Transverse colon (tissue), 3 donors: Measurements from ENCODE around the gene NPM1.

Experiments used
- CTCF ChIP-seq, 5 experiments: fragments of 200-600 bp in 3 of 5; fragments of 450-650 bp in 2 of 5; sonication (generic) in 3 of 5; IDR thresholded peaks; 1 replicate in 2 of 5; 2 replicates in 3 of 5; pipeline ENCODE4 v1.5.1; 2016 to 2017; ENCODE audit warnings: antibody characterized with exemption in 5 of 5, inconsistent platforms in 3 of 5, mild to moderate bottlenecking in 2 of 5, moderate library complexity in 1 of 5
- EP300 ChIP-seq: sonication (generic); formaldehyde crosslinking; IDR thresholded peaks from one replicate; pipeline ENCODE4 v1.6.1; 2017; ENCODE audit warnings: antibody characterized with exemption, low read depth
- POLR2A ChIP-seq: fragments of 450-650 bp; IDR thresholded peaks from one replicate; pipeline ENCODE4 v1.6.1; 2016; ENCODE audit warnings: antibody characterized with exemption, mild to moderate bottlenecking, moderate library complexity

- TF ChIP-seq EP300 (no peak), CTCF (IDR thresholded peaks at IDR 0.05) (no peak), POLR2A (no peak)
Observed at GRCh38 chr5:171436804-171437285, 49.2 kb downstream of the NPM1 start.
